IMR-90 (cell line): Measurements from ENCODE around the gene PKP4. TPM values are rescaled to one million over a fixed set of nuclear protein-coding genes. Genes with fewer than 3 reads are reported as not detected.

Source experiments
- ATAC-seq: fragments of 200-7000 bp; cut with Tn5 transposase; 2 replicates; pipeline ENCODE4 v1.9.1; 2020; ENCODE audit warnings: low read depth, mild to moderate bottlenecking, moderate library complexity
- BruUV-seq: library from RNA; stranded (reverse); fragments of 400-500 nt; replicated peaks from 2 replicates; lab custom pipeline; 2021; lab: Mats Ljungman, UMichigan
- CTCF ChIA-PET: fragments of 300-600 bp; formaldehyde crosslinking; extraction: SDS; loops from one replicate; lab custom pipeline; 2021; ENCODE audit warnings: antibody characterized with exemption; lab: Yijun Ruan, JAX
- POLR2A ChIA-PET: fragments of 300-600 bp; sonication (Branson Sonifier 250); formaldehyde crosslinking; loops from one replicate; lab custom pipeline; 2022; ENCODE audit warnings: antibody characterized with exemption; ENCODE audit not compliant: unreplicated experiment; lab: Charles Lee
- DNase-seq: peaks from one replicate; pipeline ENCODE4 v3.0.0; 2013
- H2AFZ ChIP-seq: replicated peaks from 2 replicates; pipeline ENCODE3; 2013; ENCODE audit warnings: low read length, mild to moderate bottlenecking; ENCODE audit not compliant: poor library complexity
- H2AK5ac ChIP-seq: 2 replicates; pipeline ENCODE4 v1.6.1; 2013; ENCODE audit warnings: low read depth, low read length, inconsistent platforms
- H2AK9ac ChIP-seq: replicated peaks from 2 replicates; pipeline ENCODE3; 2013; ENCODE audit warnings: mild to moderate bottlenecking, low read depth, low read length, moderate library complexity; ENCODE audit not compliant: poor library complexity
- H2BK120ac ChIP-seq: 2 replicates; pipeline ENCODE4 v1.6.1; 2013; ENCODE audit warnings: low read depth, low read length, inconsistent platforms
- H2BK15ac ChIP-seq: 3 replicates; pipeline ENCODE4 v1.6.1; 2013; ENCODE audit warnings: low read depth, low read length, inconsistent platforms
- H2BK20ac ChIP-seq: 2 replicates; pipeline ENCODE4 v1.6.1; 2013; ENCODE audit warnings: low read depth, mild to moderate bottlenecking, inconsistent platforms, low read length, moderate library complexity
- H2BK5ac ChIP-seq: 2 replicates; pipeline ENCODE4 v1.6.1; 2013; ENCODE audit warnings: mild to moderate bottlenecking, low read depth, low read length, inconsistent platforms; ENCODE audit not compliant: poor library complexity, severe bottlenecking
- H3K14ac ChIP-seq: replicated peaks from 2 replicates; pipeline ENCODE4 v1.6.1; 2013; ENCODE audit warnings: low read depth, low read length, inconsistent platforms
- H3K18ac ChIP-seq: 2 replicates; pipeline ENCODE4 v1.6.1; 2013; ENCODE audit warnings: low read depth, low read length, control low read depth
- H3K23ac ChIP-seq: 2 replicates; pipeline ENCODE4 v1.6.1; 2013; ENCODE audit warnings: low read depth, low read length, inconsistent platforms
- H3K27ac ChIP-seq: 2 replicates; pipeline ENCODE4 v1.5.1; 2013; ENCODE audit warnings: mild to moderate bottlenecking, control low read depth, low read length; ENCODE audit not compliant: insufficient read depth
- H3K27me3 ChIP-seq: 2 replicates; pipeline ENCODE4 v1.6.1; 2013; ENCODE audit warnings: low read length; ENCODE audit not compliant: control insufficient read depth, insufficient read depth
- H3K36me3 ChIP-seq: 2 replicates; pipeline ENCODE4 v1.6.1; 2013; ENCODE audit warnings: low read length, mixed read lengths; ENCODE audit not compliant: control insufficient read depth, insufficient read depth
- H3K4ac ChIP-seq: 2 replicates; pipeline ENCODE4 v1.6.1; 2013; ENCODE audit warnings: low read depth, low read length, inconsistent platforms
- H3K4me1 ChIP-seq: 2 replicates; pipeline ENCODE4 v1.6.1; 2013; ENCODE audit warnings: low read length, mixed read lengths; ENCODE audit not compliant: control insufficient read depth, insufficient read depth
- H3K4me2 ChIP-seq: 2 replicates; pipeline ENCODE4 v1.6.1; 2013; ENCODE audit warnings: low read depth, mild to moderate bottlenecking, control low read depth, low read length, moderate library complexity
- H3K4me3 ChIP-seq: 2 replicates; pipeline ENCODE4 v1.5.1; 2013; ENCODE audit warnings: low read depth, mild to moderate bottlenecking, control low read depth, low read length, moderate library complexity; ENCODE audit not compliant: insufficient read depth
- H3K56ac ChIP-seq: 2 replicates; pipeline ENCODE4 v1.6.1; 2013; ENCODE audit warnings: low read length, inconsistent platforms; ENCODE audit not compliant: insufficient read depth; ENCODE audit errors: extremely low read depth
- H3K79me1 ChIP-seq, 2 experiments: 2 replicates each; pipeline ENCODE4 v1.6.1; 2013; ENCODE audit warnings: low read length in 2 of 2, inconsistent platforms in 1 of 2, low read depth in 1 of 2
- H3K9ac ChIP-seq: 2 replicates; pipeline ENCODE4 v1.6.1; 2013; ENCODE audit warnings: low read depth, low read length, control low read depth
- H3K9me1 ChIP-seq: 2 replicates; pipeline ENCODE4 v1.6.1; 2013; ENCODE audit warnings: low read length, inconsistent platforms; ENCODE audit not compliant: insufficient read depth
- H3K9me3 ChIP-seq: 2 replicates; pipeline ENCODE4 v1.6.1; 2013; ENCODE audit warnings: low read length; ENCODE audit not compliant: control insufficient read depth, insufficient read depth
- H4K20me1 ChIP-seq: 2 replicates; pipeline ENCODE4 v1.6.1; 2013; ENCODE audit warnings: low read length, inconsistent platforms; ENCODE audit not compliant: insufficient read depth
- H4K5ac ChIP-seq: 2 replicates; pipeline ENCODE4 v1.6.1; 2013; ENCODE audit warnings: mild to moderate bottlenecking, low read depth, low read length, control low read depth
- H4K8ac ChIP-seq, 2 experiments: 2 replicates each; pipeline ENCODE4 v1.6.1; 2013; ENCODE audit warnings: low read depth in 2 of 2, low read length in 2 of 2, control low read depth in 1 of 2, inconsistent platforms in 1 of 2
- H4K91ac ChIP-seq: 2 replicates; pipeline ENCODE4 v1.6.1; 2013; ENCODE audit warnings: low read depth, low read length, inconsistent platforms; ENCODE audit not compliant: insufficient read depth
- CEBPB ChIP-seq: IDR thresholded peaks from 2 replicates; pipeline ENCODE4 v1.6.1; 2012; ENCODE audit warnings: low read depth, low read length, improper control_type of control experiment
- CHD1 ChIP-seq: IDR thresholded peaks from 2 replicates; pipeline ENCODE4 v1.6.1; 2012; ENCODE audit warnings: low read depth, low read length, improper control_type of control experiment
- MAFK ChIP-seq: IDR thresholded peaks from 2 replicates; pipeline ENCODE4 v1.6.1; 2012; ENCODE audit warnings: low read depth, low read length, improper control_type of control experiment
- SMC3 ChIP-seq: fragments of 150-350 bp; IDR thresholded peaks from 2 replicates; pipeline ENCODE4 v1.6.1; 2016; ENCODE audit warnings: low read depth, mild to moderate bottlenecking, antibody characterized with exemption, low read length, moderate library complexity
- WGBS, 2 experiments: methylation state at CpG; one replicate each; pipeline versions ENCODE4 v1.1.5 to v1.1.7; 2013; ENCODE audit warnings: missing lambda C conversion rate in 2 of 2; ENCODE audit not compliant: insufficient read length in 1 of 2; ENCODE audit errors: extremely low coverage in 2 of 2; 5-methylcytosine and 5-hydroxymethylcytosine counted together
- dilution Hi-C: fragments of 300-500 bp; cut with HindIII; formaldehyde crosslinking; loops from one replicate; pipeline ENCODE4 v1.14.3; 2018; ENCODE audit warnings: low sequenced_read_pairs; ENCODE audit not compliant: unreplicated experiment
- in situ Hi-C: fragments of 300-500 bp; cut with MboI; formaldehyde crosslinking; loops from 3 replicates; pipeline ENCODE4 v1.14.3; 2019; ENCODE audit warnings: low sequenced_read_pairs, inconsistent platforms, mixed read lengths
- intact Hi-C: fragments of 100-400 bp; cut with micrococcal nuclease; formaldehyde crosslinking; loops from 2 replicates; pipeline ENCODE4 v1.10.0; 2022
- polyA plus RNA-seq, 3 experiments: library from polyadenylated mRNA; depleted of rRNA; stranded (reverse); fragments of >200 nt; gene quantifications; 2 replicates each; pipeline ENCODE4 v1.2.3, GENCODE V29; 2012; ENCODE audit warnings: low replicate concordance in 1 of 3
- total RNA-seq: library from RNA; depleted of rRNA; stranded (reverse); fragments of >200 nt; gene quantifications from 2 replicates; pipeline ENCODE4 v1.2.3, GENCODE V29; 2012
- TF ChIP-seq, protein P1 (sequence below): fragments of 150-350 bp; IDR thresholded peaks from 2 replicates; pipeline ENCODE4 v1.6.1; 2017; ENCODE audit warnings: mild to moderate bottlenecking, antibody characterized with exemption, low read length, low read depth

The PKP4 gene
- total and polyA plus RNA-seq, 2 of the 4 experiments (the other 2 are of a cell fraction) = 20.1 to 37.8 TPM

DNA sequence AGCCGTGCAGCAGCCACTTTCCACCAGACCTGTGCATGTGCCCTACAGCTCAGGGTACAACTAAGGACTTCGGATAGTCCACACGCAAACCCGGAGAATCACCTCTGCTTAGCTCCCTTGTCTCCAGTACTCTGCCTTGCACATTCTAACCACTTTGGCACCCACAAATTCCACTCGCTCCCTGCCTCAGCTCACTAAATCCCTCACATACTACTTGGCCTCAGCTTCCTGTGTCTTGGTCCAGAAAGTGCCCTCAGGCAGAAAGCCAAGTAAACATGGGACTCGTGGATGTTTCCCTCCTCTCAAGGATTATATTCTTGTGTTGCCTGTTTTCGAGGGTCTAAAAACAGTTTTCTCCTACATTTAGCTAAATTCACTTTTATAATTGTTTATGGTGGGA is 180.6 kb downstream of the PKP4 start:
- Histone ChIP-seq H3K9me3 (no peaks in the 10 kb centered on the region), H3K4ac (no peak overlapping the region), H2AK9ac (no peak overlapping the region), H4K8ac (no peak overlapping the region), H2BK20ac (no peak overlapping the region), H3K4me1 (peaks cover 4% of the 10 kb centered on the region; the same call in 1 of the 2 replicates), H3K4me3 (no peak overlapping the region), H2AFZ (no peak overlapping the region), H2BK120ac (no peak overlapping the region), H2BK15ac (no peak overlapping the region), H2AK5ac (no peak overlapping the region), H3K23ac (no peak overlapping the region), H3K27ac (no peak overlapping the region), H3K9me1 (no peaks in the 10 kb centered on the region; the same call in 1 of the 2 replicates), H3K56ac (no peak overlapping the region), H2BK5ac (no peak overlapping the region), H3K27me3 (no peaks in the 10 kb centered on the region), H3K14ac (no peak overlapping the region), H4K5ac (no peak overlapping the region), H4K91ac (no peak overlapping the region), H3K4me2 (no peak overlapping the region), H3K18ac (no peak overlapping the region), H3K9ac (no peak overlapping the region), H3K79me1 (no peaks in the 10 kb centered on the region), H3K36me3 (peaks cover 5% of the 10 kb centered on the region), H4K20me1 (no peaks in the 10 kb centered on the region; the same call in 1 of the 2 replicates)
- DNase-seq = no peak
- no TSS peak for BruUV-seq
- 100% methylated on average over 4 of the region's 7 CpGs; no CpG with 5 or more reads in 1 of the 2 experiments for WGBS, 2 experiments
- intact Hi-C loops = loop anchor here (2.0 kb wide), 1 partner anchor 19 kb away; no protein-coding TSS in a partner anchor
- dilution Hi-C loops = no loop called here
- TF ChIP-seq SMC3 (no peak), MAFK (no peak), CEBPB (no peak), CHD1 (no peak)
- TF ChIP-seq, protein P1, sequence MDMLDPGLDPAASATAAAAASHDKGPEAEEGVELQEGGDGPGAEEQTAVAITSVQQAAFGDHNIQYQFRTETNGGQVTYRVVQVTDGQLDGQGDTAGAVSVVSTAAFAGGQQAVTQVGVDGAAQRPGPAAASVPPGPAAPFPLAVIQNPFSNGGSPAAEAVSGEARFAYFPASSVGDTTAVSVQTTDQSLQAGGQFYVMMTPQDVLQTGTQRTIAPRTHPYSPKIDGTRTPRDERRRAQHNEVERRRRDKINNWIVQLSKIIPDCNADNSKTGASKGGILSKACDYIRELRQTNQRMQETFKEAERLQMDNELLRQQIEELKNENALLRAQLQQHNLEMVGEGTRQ = no peak
- ATAC-seq = no peak; the same call in 1 of the 2 replicates
- ChIA-PET POLR2A (no interaction called here), CTCF (interaction anchor here (0.5 kb wide), 1 partner anchor 1003 kb away, joined by 5 read pairs; no protein-coding TSS in a partner anchor)
- in situ Hi-C loops = no loop called here
